Endothelial cell of umbilical vein (primary cell): ENCODE data around the gene ZNF639. TPM values are rescaled to one million over a fixed set of nuclear protein-coding genes. Genes with fewer than 3 reads are reported as not detected.

Experiments
- BruUV-seq: library from RNA; stranded (reverse); fragments of 400-500 nt; replicated peaks from 2 replicates; lab custom pipeline; 2021; lab: Mats Ljungman, UMichigan
- CTCF ChIA-PET: fragments of 300-600, 350-600 bp; sonication (Branson Sonifier 250); formaldehyde crosslinking; loops from one replicate; lab custom pipeline; 2021; ENCODE audit warnings: antibody characterized with exemption, inconsistent platforms; lab: Charles Lee
- POLR2A ChIA-PET: fragments of 300-600, 350-600 bp; sonication (Branson Sonifier 250); formaldehyde crosslinking; loops from one replicate; lab custom pipeline; 2021; ENCODE audit warnings: antibody characterized with exemption, inconsistent platforms; lab: Charles Lee
- DNase-seq: peaks from one replicate; pipeline ENCODE4 v3.0.0-alpha.2; 2011; ENCODE audit warnings: low read depth, low spot score
- FAIRE-seq: peaks from 2 replicates; lab custom pipeline; 2011; peaks lifted over from hg19 to GRCh38; lab: Jason Lieb, UNC
- H2AFZ ChIP-seq: 2 replicates; pipeline ENCODE4 v1.6.0; 2012; ENCODE audit warnings: low read depth, low read length, control low read depth, inconsistent platforms
- H3K27ac ChIP-seq: 2 replicates; pipeline ENCODE4 v1.5.1; 2011; ENCODE audit warnings: low read depth, mild to moderate bottlenecking, control low read depth, low read length, moderate library complexity; ENCODE audit not compliant: insufficient read depth
- H3K27me3 ChIP-seq, 2 experiments: 2 replicates each; pipeline versions ENCODE4 v1.6.0 to v1.6.1; 2011; ENCODE audit warnings: low read length in 2 of 2, mixed read lengths in 1 of 2; ENCODE audit not compliant: control insufficient read depth in 2 of 2, insufficient read depth in 2 of 2
- H3K36me3 ChIP-seq, 2 experiments: 2 replicates in 1 of 2; 3 replicates in 1 of 2; pipeline ENCODE4 v1.5.1; 2011; ENCODE audit warnings: low read length in 2 of 2, mild to moderate bottlenecking in 1 of 2, moderate library complexity in 1 of 2; ENCODE audit not compliant: control insufficient read depth in 2 of 2, insufficient read depth in 2 of 2; ENCODE audit errors: extremely low read depth in 1 of 2
- H3K4me1 ChIP-seq: 3 replicates; pipeline ENCODE4 v1.5.1; 2011; ENCODE audit warnings: mild to moderate bottlenecking, low read length; ENCODE audit not compliant: control insufficient read depth, insufficient read depth; ENCODE audit errors: extremely low read depth
- H3K4me2 ChIP-seq: 2 replicates; pipeline ENCODE4 v1.6.1; 2011; ENCODE audit warnings: low read length, control low read depth, mixed read lengths; ENCODE audit not compliant: insufficient read depth
- H3K4me3 ChIP-seq, 3 experiments: fragments of 200-600 bp in 1 of 3; sonication (generic), shearing (Covaris generic) in 1 of 3; replicated peaks in 1 of 3; 2 replicates each; pipeline ENCODE4 v1.5.1; 2011 to 2016; ENCODE audit warnings: control low read depth in 3 of 3, low read length in 3 of 3, mild to moderate bottlenecking in 2 of 3, inconsistent platforms in 1 of 3, low read depth in 1 of 3, moderate library complexity in 1 of 3; ENCODE audit not compliant: insufficient read depth in 1 of 3
- H3K79me2 ChIP-seq: 2 replicates; pipeline ENCODE4 v1.6.0; 2012; ENCODE audit warnings: low read length, inconsistent platforms; ENCODE audit not compliant: control insufficient read depth, insufficient read depth
- H3K9ac ChIP-seq: replicated peaks from 2 replicates; pipeline ENCODE3; 2011; ENCODE audit warnings: low read length, control low read depth; ENCODE audit not compliant: insufficient read depth; ENCODE audit errors: extremely low read depth
- H3K9me1 ChIP-seq: replicated peaks from 3 replicates; pipeline ENCODE4 v1.6.0; 2011; ENCODE audit warnings: mild to moderate bottlenecking, low read length; ENCODE audit not compliant: control insufficient read depth, insufficient read depth; ENCODE audit errors: extremely low read depth
- H3K9me3 ChIP-seq: replicated peaks from 2 replicates; pipeline ENCODE4 v1.5.1; 2012; ENCODE audit warnings: low read length, inconsistent platforms; ENCODE audit not compliant: control insufficient read depth, insufficient read depth
- H4K20me1 ChIP-seq: replicated peaks from 2 replicates; pipeline ENCODE3; 2011; ENCODE audit warnings: mild to moderate bottlenecking, low read length; ENCODE audit not compliant: control insufficient read depth, insufficient read depth; ENCODE audit errors: extremely low read depth
- EZH2 ChIP-seq: IDR thresholded peaks from 2 replicates; pipeline ENCODE4 v1.6.1; 2012; ENCODE audit warnings: borderline replicate concordance, low read depth, mild to moderate bottlenecking, moderate library complexity, low read length, inconsistent platforms; ENCODE audit not compliant: severe bottlenecking
- FOS ChIP-seq: IDR thresholded peaks from 2 replicates; pipeline ENCODE4 v1.6.1; 2011; ENCODE audit warnings: mild to moderate bottlenecking, low read length, moderate library complexity, borderline replicate concordance; ENCODE audit not compliant: insufficient read depth
- GATA2 ChIP-seq: IDR thresholded peaks from 2 replicates; pipeline ENCODE4 v1.7.0; 2011; ENCODE audit warnings: low read depth, mild to moderate bottlenecking, moderate library complexity, mixed read lengths, low read length; ENCODE audit not compliant: insufficient read length, insufficient read depth
- JUN ChIP-seq: IDR thresholded peaks from 2 replicates; pipeline ENCODE4 v1.6.1; 2011; ENCODE audit warnings: borderline replicate concordance, low read depth; ENCODE audit not compliant: insufficient read length, insufficient read depth
- POLR2A ChIP-seq: IDR thresholded peaks from 2 replicates; pipeline ENCODE4 v1.6.1; 2012; ENCODE audit warnings: low read depth, mild to moderate bottlenecking, control low read depth, low read length
- POLR2AphosphoS5 ChIP-seq: IDR thresholded peaks from 2 replicates; pipeline ENCODE4 v1.6.1; 2012; ENCODE audit warnings: low read depth, mild to moderate bottlenecking, control low read depth, low read length, moderate library complexity; ENCODE audit not compliant: insufficient read depth
- dilution Hi-C: fragments of 300-500 bp; cut with MboI; formaldehyde crosslinking; loops from one replicate; pipeline ENCODE4 v1.15.0; 2019; ENCODE audit warnings: low sequenced_read_pairs; ENCODE audit not compliant: extremely low pct_ligation_motif_present
- intact Hi-C: fragments of 100-400 bp; cut with micrococcal nuclease; formaldehyde crosslinking; loops from one replicate; pipeline ENCODE4 v1.10.0; 2022
- polyA plus RNA-seq, 4 experiments: library from polyadenylated mRNA; depleted of rRNA in 3 of 4; stranded (reverse) in 3 of 4; unstranded in 1 of 4; fragments of >200 nt; gene quantifications; 2 replicates each; pipeline versions ENCODE4 v1.2.1 to v1.2.3, GENCODE V29; 2011 to 2012; ENCODE audit warnings: missing spikeins in 1 of 4
- total RNA-seq: library from RNA; stranded (reverse); gene quantifications from 2 replicates; pipeline ENCODE4 v1.2.3, GENCODE V29; 2021
- TF ChIP-seq, protein P1 (sequence below): IDR thresholded peaks from 2 replicates; pipeline ENCODE4 v1.6.1; 2011; ENCODE audit not compliant: insufficient read depth, insufficient read length
- TF ChIP-seq, protein P2 (sequence below), 2 donors: IDR thresholded peaks; 1 replicate in 1 of 2; 2 replicates in 1 of 2; pipeline ENCODE4 v1.5.1; 2011; ENCODE audit warnings: low read length in 2 of 2, mild to moderate bottlenecking in 2 of 2, moderate library complexity in 2 of 2, control low read depth in 1 of 2, inconsistent platforms in 1 of 2, low read depth in 1 of 2; ENCODE audit not compliant: insufficient read depth in 1 of 2; ENCODE audit errors: extremely low read depth in 1 of 2

The ZNF639 gene
- total and polyA plus RNA-seq, 2 donors (not counting 3 experiments of a cell fraction or from before 2014, with no cell fraction given), result 8.0 to 30.5 TPM

- DNase-seq (no peak), FAIRE-seq (no peak)
- Histone ChIP-seq H3K4me1 (no peaks in the 10 kb centered on the region), H3K9ac (no peak overlapping the region), H3K27ac (no peak overlapping the region), H3K4me3 (no peak overlapping the region), H3K79me2 (no peaks in the 10 kb centered on the region), H3K4me2 (no peak overlapping the region), H3K9me1 (no peaks in the 10 kb centered on the region), H3K9me3 (no peaks in the 10 kb centered on the region), H4K20me1 (no peaks in the 10 kb centered on the region), H3K27me3 (peaks cover 0 to 2% of the 10 kb centered on the region in 2 experiments), H3K36me3 (no peaks in the 10 kb centered on the region), H2AFZ (no peak overlapping the region)
- dilution Hi-C loops, result no loop called here
- BruUV-seq, result no TSS peak
- intact Hi-C loops, result no loop called here
- ChIA-PET CTCF (no interaction called here), POLR2A (interaction anchor here (0.7 kb wide), 1 partner anchor 36 kb away, joined by 5 read pairs; no protein-coding TSS in a partner anchor)
- TF ChIP-seq FOS (no peak), POLR2AphosphoS5 (no peak), GATA2 (no peak), JUN (no peak), POLR2A (no peak), EZH2 (no peak)
- TF ChIP-seq, protein P1, sequence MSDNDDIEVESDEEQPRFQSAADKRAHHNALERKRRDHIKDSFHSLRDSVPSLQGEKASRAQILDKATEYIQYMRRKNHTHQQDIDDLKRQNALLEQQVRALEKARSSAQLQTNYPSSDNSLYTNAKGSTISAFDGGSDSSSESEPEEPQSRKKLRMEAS, result no peak
- TF ChIP-seq, protein P2, sequence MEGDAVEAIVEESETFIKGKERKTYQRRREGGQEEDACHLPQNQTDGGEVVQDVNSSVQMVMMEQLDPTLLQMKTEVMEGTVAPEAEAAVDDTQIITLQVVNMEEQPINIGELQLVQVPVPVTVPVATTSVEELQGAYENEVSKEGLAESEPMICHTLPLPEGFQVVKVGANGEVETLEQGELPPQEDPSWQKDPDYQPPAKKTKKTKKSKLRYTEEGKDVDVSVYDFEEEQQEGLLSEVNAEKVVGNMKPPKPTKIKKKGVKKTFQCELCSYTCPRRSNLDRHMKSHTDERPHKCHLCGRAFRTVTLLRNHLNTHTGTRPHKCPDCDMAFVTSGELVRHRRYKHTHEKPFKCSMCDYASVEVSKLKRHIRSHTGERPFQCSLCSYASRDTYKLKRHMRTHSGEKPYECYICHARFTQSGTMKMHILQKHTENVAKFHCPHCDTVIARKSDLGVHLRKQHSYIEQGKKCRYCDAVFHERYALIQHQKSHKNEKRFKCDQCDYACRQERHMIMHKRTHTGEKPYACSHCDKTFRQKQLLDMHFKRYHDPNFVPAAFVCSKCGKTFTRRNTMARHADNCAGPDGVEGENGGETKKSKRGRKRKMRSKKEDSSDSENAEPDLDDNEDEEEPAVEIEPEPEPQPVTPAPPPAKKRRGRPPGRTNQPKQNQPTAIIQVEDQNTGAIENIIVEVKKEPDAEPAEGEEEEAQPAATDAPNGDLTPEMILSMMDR (IDR thresholded peaks at IDR 0.05; ENCODE audit: extremely low read depth in 1 of 2, insufficient read depth in 1 of 2, low read depth in 1 of 2, low read length in 2 of 2), result no peak
These were observed 36.5 kb upstream of the ZNF639 start for GRCh38 chr3:179286331-179286730.
